Adrenal gland (tissue), 12 donors: Measurements from ENCODE around the gene MRPS18B. TPM values are rescaled to one million over a fixed set of nuclear protein-coding genes. Genes with fewer than 3 reads are reported as not detected.

Experiments
- DNase-seq, 7 donors: peaks; one replicate each; pipeline ENCODE4 v3.0.0-alpha.2; 2019 to 2020
- H3K27ac ChIP-seq, 5 donors: fragments of 200-600 bp; sonication (generic) in 4 of 5; 1 replicate in 3 of 5; 2 replicates in 2 of 5; pipeline versions ENCODE4 v1.5.1 to v1.8.0; 2016 to 2020; ENCODE audit warnings: mild to moderate bottlenecking in 1 of 5
- H3K27me3 ChIP-seq: fragments of 200-600 bp; 2 replicates; pipeline ENCODE4 v1.8.0; 2021
- H3K36me3 ChIP-seq, 2 donors: fragments of 200-600 bp; replicated peaks in 1 of 2; 1 replicate in 1 of 2; 2 replicates in 1 of 2; pipeline versions ENCODE4 v1.5.1 to v1.8.0; 2018 to 2022
- H3K4me1 ChIP-seq, 2 donors: fragments of 200-600 bp; replicated peaks in 1 of 2; 1 replicate in 1 of 2; 2 replicates in 1 of 2; pipeline versions ENCODE4 v1.5.1 to v1.8.0; 2018 to 2021
- H3K4me3 ChIP-seq, 4 donors: fragments of 200-600 bp; sonication (generic) in 3 of 4; one replicate each; pipeline ENCODE4 v1.5.1; 2016 to 2018
- H3K9me3 ChIP-seq, 3 donors: fragments of 200-600 bp; sonication (generic) in 1 of 3; replicated peaks in 1 of 3; 1 replicate in 2 of 3; 2 replicates in 1 of 3; pipeline versions ENCODE4 v1.5.1 to v1.8.0; 2016 to 2021
- POLR2A ChIP-seq, 2 donors: fragments of 450-650 bp; IDR thresholded peaks; one replicate each; pipeline ENCODE4 v1.6.1; 2017; ENCODE audit warnings: antibody characterized with exemption in 2 of 2, mild to moderate bottlenecking in 2 of 2, moderate library complexity in 1 of 2
- WGBS, 4 donors: extraction: QIAGEN DNeasy Blood & Tissue Kit in 2 of 4; methylation state at CpG; one replicate each; pipeline versions ENCODE4 v1.1.5 to v1.1.7; 2013 to 2017; 5-methylcytosine and 5-hydroxymethylcytosine counted together
- intact Hi-C, 2 donors: fragments of 100-400 bp; cut with DNase I; formaldehyde crosslinking; loops; one replicate each; pipeline versions ENCODE4 v1.14.1 to v1.15.0; 2022 to 2023
- polyA plus RNA-seq, 3 donors: library from polyadenylated mRNA; stranded (reverse); fragments of 200-250 nt in 2 of 3; fragments of 350-450 nt in 1 of 3; fragmentation: Illumina TruSeq in 1 of 3; extraction: RNeasy Lipid Tissue Mini Kit (QIAGEN cat#74804) in 1 of 3; gene quantifications; one replicate each; pipeline ENCODE4 v1.2.3, GENCODE V29; 2013 to 2014
- total RNA-seq, 9 donors: library from RNA; depleted of rRNA in 4 of 9; stranded (reverse); fragments of >200 nt in 4 of 9; fragments of 120-200 nt in 1 of 9; fragmentation: NEBNext Ultra II Directional in 1 of 9; extraction: Animal tissue kit (Norgen Biotek cat#: 25700) in 1 of 9; gene quantifications; one replicate each; pipeline versions ENCODE4 v1.1.0 to v1.2.4, GENCODE V29; 2013 to 2023
- TF ChIP-seq, protein P1 (sequence below), 6 experiments: fragments of 450-650 bp in 4 of 6; fragments of 200-600 bp in 2 of 6; sonication (generic) in 1 of 6; IDR thresholded peaks; 1 replicate in 5 of 6; 2 replicates in 1 of 6; pipeline versions ENCODE4 v1.5.1 to v1.8.0; 2016 to 2021; ENCODE audit warnings: antibody characterized with exemption in 6 of 6, mild to moderate bottlenecking in 2 of 6, moderate library complexity in 1 of 6
- donor health status: healthy with polysubstance abuse.
- donor health status: Bipolar disorder and iron deficiency.
- donor health status: DM: yes; HTN: yes; CAD: no.
- donor health status: DM: no; HTN: no; CAD: no.
- donor health status: DM: no; HTN: no; CAD: no.
- donor health status: DM: yes; HTN: yes; CAD: no.

The MRPS18B gene
- total and polyA plus RNA-seq, 12 donors: 43.0 to 105 (median 74.8) TPM

DNA sequence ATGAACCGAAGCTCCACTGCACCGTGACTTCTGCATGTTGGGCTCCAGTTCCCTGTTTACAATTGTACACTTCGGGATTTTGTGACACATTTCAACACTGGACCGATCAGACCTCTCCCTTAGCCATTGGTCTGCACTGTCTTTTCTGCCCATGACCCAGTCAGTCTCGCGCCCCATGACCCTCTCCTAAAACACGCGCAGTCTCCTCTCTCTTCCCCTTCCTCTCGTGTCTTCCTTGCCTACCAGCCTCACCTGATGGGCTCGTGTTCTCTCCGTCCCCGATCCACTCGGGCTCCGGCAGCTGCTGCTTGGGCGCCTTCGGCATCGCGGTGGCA lies 46.9 kb upstream of the MRPS18B start:
- H3K27me3 ChIP-seq: no peaks in the 10 kb centered on the region
- WGBS, 4 donors: 1% methylated on average over 18 of the region's 18 CpGs
- TF ChIP-seq, protein P1, sequence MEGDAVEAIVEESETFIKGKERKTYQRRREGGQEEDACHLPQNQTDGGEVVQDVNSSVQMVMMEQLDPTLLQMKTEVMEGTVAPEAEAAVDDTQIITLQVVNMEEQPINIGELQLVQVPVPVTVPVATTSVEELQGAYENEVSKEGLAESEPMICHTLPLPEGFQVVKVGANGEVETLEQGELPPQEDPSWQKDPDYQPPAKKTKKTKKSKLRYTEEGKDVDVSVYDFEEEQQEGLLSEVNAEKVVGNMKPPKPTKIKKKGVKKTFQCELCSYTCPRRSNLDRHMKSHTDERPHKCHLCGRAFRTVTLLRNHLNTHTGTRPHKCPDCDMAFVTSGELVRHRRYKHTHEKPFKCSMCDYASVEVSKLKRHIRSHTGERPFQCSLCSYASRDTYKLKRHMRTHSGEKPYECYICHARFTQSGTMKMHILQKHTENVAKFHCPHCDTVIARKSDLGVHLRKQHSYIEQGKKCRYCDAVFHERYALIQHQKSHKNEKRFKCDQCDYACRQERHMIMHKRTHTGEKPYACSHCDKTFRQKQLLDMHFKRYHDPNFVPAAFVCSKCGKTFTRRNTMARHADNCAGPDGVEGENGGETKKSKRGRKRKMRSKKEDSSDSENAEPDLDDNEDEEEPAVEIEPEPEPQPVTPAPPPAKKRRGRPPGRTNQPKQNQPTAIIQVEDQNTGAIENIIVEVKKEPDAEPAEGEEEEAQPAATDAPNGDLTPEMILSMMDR (IDR thresholded peaks at IDR 0.05): no peak
- no peak for TF ChIP-seq POLR2A (IDR thresholded peaks at IDR 0.05)

DNA sequence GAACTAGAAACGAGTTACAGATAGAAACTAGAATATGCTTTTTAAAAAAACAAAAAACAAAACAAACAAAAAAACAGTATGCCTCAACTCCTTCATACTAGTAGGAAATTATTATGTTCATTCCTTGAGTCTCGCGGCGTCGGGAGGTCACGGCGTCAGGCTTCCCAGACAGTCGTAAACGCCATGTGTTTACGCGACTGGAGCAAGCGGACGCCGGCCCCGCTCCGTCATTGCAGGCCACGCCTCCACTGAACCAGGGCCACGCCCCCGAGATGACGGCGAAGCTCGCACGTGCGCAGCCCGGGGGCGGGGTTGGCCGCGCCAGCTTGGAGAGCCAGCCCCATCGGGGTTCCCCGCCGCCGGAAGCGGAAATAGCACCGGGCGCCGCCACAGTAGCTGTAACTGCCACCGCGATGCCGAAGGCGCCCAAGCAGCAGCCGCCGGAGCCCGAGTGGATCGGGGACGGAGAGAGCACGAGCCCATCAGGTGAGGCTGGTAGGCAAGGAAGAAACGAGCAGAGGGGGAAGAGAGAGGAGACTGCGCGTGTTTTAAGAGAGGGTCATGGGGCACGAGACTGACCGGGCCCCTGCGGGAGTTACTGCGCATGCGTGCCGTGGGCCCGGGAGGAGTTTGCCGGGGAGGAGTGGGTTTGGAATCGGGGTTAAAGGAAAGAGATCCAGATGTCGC lies 46.4 kb upstream of the MRPS18B start, which contains the start of gene ABCF1:
Gene ABCF1, plus strand, starts transcription at position 368 of the 687 bp plus-strand sequence. Its CDS starts 46 bp downstream, at position 414.
- H3K27ac ChIP-seq: peak within 1 kb of the TSS; percentile 73 to 96 (median 88)
- TF ChIP-seq POLR2A (IDR thresholded peaks at IDR 0.05): peak; percentile 69 to 91
- TF ChIP-seq, protein P1 (IDR thresholded peaks at IDR 0.05): no peak
- intact Hi-C loops: no loop called here
- H3K9me3 ChIP-seq: no peaks in the 10 kb centered on the region
- peak within 1 kb of the TSS; percentile 43 to 85 (median 78) for H3K4me3 ChIP-seq
- H3K36me3 ChIP-seq: no peaks in the 10 kb centered on the region
- H3K4me1 ChIP-seq: peaks cover 5 to 43% of the 10 kb centered on the region in 2 donors
- WGBS, 4 donors: 0% methylated on average over 53 to 59 of the region's 59 CpGs
- DNase-seq: peak; percentile 97 to 99 (median 99)
- no peaks in the 10 kb centered on the region for H3K27me3 ChIP-seq

More for the DNA sequence above, 46.9 kb upstream of the MRPS18B start:
- Histone ChIP-seq H3K27ac (peak overlapping the region; percentile 73 to 96 (median 88)), H3K9me3 (no peaks in the 10 kb centered on the region), H3K36me3 (no peaks in the 10 kb centered on the region), H3K4me3 (peak overlapping the region; percentile 9 to 85 (median 57)), H3K4me1 (peaks cover 5 to 43% of the 10 kb centered on the region in 2 donors)
- intact Hi-C loops: no loop called here
- peak in 3 of 7 donors; percentile 48 to 62 (median 54) for DNase-seq

DNA sequence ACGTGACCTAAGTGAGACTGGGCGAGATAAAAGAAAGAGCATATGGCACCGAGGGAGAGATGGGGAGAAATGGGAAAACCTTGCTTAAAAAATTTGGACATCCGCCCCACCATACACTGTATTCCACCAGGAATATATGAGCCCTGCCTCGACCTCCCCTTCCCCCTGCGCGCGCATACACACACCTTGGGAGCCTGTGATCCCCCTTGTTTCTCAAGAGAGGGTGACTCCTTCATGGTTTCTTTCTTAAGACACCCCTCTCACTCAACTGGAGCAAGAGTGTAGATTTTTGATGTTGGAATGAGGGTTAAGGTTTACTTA lies 45.9 kb upstream of the MRPS18B start:
- WGBS, 4 donors: 0 to 3% (median 0%) methylated on average over 8 of the region's 8 CpGs
- H3K27me3 ChIP-seq: no peaks in the 10 kb centered on the region
- peak overlapping the region; percentile 73 to 96 (median 88) for H3K27ac ChIP-seq
- no peak for DNase-seq
- no peaks in the 10 kb centered on the region for H3K9me3 ChIP-seq
- H3K4me1 ChIP-seq: peaks cover 5 to 43% of the 10 kb centered on the region in 2 donors
- peak overlapping the region; percentile 37 to 85 (median 78) for H3K4me3 ChIP-seq
- intact Hi-C loops: no loop called here
- TF ChIP-seq POLR2A (IDR thresholded peaks at IDR 0.05): no peak
- TF ChIP-seq, protein P1 (IDR thresholded peaks at IDR 0.05): no peak
- H3K36me3 ChIP-seq: peaks cover 0 to 4% of the 10 kb centered on the region in 2 donors

DNA sequence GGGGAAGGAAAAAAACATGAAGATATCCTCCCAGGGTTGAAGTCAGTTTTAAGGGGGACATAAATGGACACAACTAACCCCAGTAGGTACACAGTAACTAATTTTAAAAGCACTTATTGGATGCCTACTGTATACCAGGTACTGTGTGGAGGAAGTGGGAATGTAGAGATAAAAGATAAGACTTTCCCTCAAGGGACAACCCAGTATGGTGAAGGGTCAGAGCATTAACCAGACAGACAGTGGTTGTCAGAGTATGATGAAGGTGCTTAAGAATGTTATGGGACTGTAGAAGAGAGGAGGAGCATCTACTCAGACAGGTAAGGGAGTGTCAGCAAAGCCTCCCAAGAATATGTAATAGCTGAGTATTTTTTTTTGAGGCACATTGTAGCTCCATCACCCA lies 45.5 kb upstream of the MRPS18B start:
- Histone ChIP-seq H3K4me1 (peaks cover 5 to 43% of the 10 kb centered on the region in 2 donors), H3K4me3 (peak overlapping the region in 2 of 4 donors; percentile 71 to 85), H3K27ac (peak overlapping the region in 3 of 5 donors; percentile 83 to 96 (median 93)), H3K27me3 (no peaks in the 10 kb centered on the region), H3K9me3 (no peaks in the 10 kb centered on the region), H3K36me3 (peaks cover 0 to 8% of the 10 kb centered on the region in 2 donors)
- DNase-seq: no peak
- TF ChIP-seq, protein P1 (IDR thresholded peaks at IDR 0.05): no peak
- TF ChIP-seq POLR2A (IDR thresholded peaks at IDR 0.05): no peak
- intact Hi-C loops: no loop called here
